ENCODE results near the gene DDX52.

The DDX52 gene

GRCh38 chr17:37585066-37585465, 58.2 kb downstream of the DDX52 start:
- DNase-seq (ENCODE audit: low spot score), result no peak

- no peak for DNase-seq (ENCODE audit: low spot score)
These were observed 67.0 kb downstream of the DDX52 start for GRCh38 chr17:37576281-37576680.

GRCh38 chr17:37574427-37574826, 68.8 kb downstream of the DDX52 start:
- DNase-seq (ENCODE audit: low spot score), result no peak

GRCh38 chr17:37571674-37572073, 71.6 kb downstream of the DDX52 start:
- DNase-seq (ENCODE audit: low spot score), result no peak

GRCh38 chr17:37570527-37571093, 72.6 kb downstream of the DDX52 start:
- peak; percentile 66 for DNase-seq (ENCODE audit: low spot score)

- DNase-seq (ENCODE audit: low spot score), result no peak
These were observed 74.7 kb downstream of the DDX52 start for GRCh38 chr17:37568350-37569053.

GRCh38 chr17:37567538-37567937, 75.7 kb downstream of the DDX52 start:
- no peak for DNase-seq (ENCODE audit: low spot score)

GRCh38 chr17:37567137-37567536, 76.1 kb downstream of the DDX52 start:
- DNase-seq (ENCODE audit: low spot score), result no peak

- no peak for DNase-seq (ENCODE audit: low spot score)
These were observed 79.0 kb downstream of the DDX52 start for GRCh38 chr17:37564252-37564651.

- no peak for DNase-seq (ENCODE audit: low spot score)
These were observed 81.1 kb downstream of the DDX52 start for GRCh38 chr17:37562016-37562745.
